SK-N-SH treated with all-trans-retinoic acid at 6 μM for 48 hours (cell line): Measurements from ENCODE around the gene TAAR2.

Experiments
- BACH2 ChIP-seq: fragments of 250-450 bp; sonication (Bioruptor Pico); IDR thresholded peaks from 2 replicates; pipeline ENCODE4 v1.9.0; 2021; ENCODE audit warnings: mild to moderate bottlenecking, borderline replicate concordance
- CREB5 ChIP-seq: fragments of 250-450 bp; sonication (Bioruptor Pico); IDR thresholded peaks from 2 replicates; pipeline ENCODE4 v1.5.1; 2020; ENCODE audit warnings: low read depth, mild to moderate bottlenecking, moderate library complexity
- GLIS3 ChIP-seq: fragments of 250-450 bp; sonication (Bioruptor Pico); IDR thresholded peaks from 2 replicates; pipeline ENCODE4 v1.5.0; 2020; ENCODE audit warnings: mild to moderate bottlenecking, moderate library complexity
- PATZ1 ChIP-seq: fragments of 250-450 bp; sonication (Bioruptor Pico); IDR thresholded peaks from 2 replicates; pipeline ENCODE4 v1.8.0; 2020; ENCODE audit warnings: mild to moderate bottlenecking, moderate library complexity, borderline replicate concordance
- TCF4 ChIP-seq: fragments of 250-450 bp; sonication (Bioruptor Pico); IDR thresholded peaks from 2 replicates; pipeline ENCODE4 v1.8.0; 2021; ENCODE audit warnings: mild to moderate bottlenecking, moderate library complexity, borderline replicate concordance
- TSHZ2 ChIP-seq: fragments of 250-450 bp; sonication (Bioruptor Pico); IDR thresholded peaks from 2 replicates; pipeline ENCODE4 v1.5.0; 2020; ENCODE audit warnings: mild to moderate bottlenecking, moderate library complexity
- ZNF8 ChIP-seq: fragments of 450-650 bp; formaldehyde crosslinking; IDR thresholded peaks from 2 replicates; pipeline ENCODE4 v1.5.0; 2020; ENCODE audit warnings: mild to moderate bottlenecking, moderate library complexity

GRCh38 chr6:132569170-132569569, 54.9 kb downstream of the TAAR2 start:
- TF ChIP-seq TSHZ2 (CRISPR knock-in tag) (no peak), ZNF8 (CRISPR knock-in tag) (no peak), PATZ1 (CRISPR knock-in tag) (no peak), BACH2 (no peak), CREB5 (CRISPR knock-in tag) (no peak), TCF4 (no peak), GLIS3 (CRISPR knock-in tag) (no peak)
